Heart left ventricle (tissue), 13 donors: ENCODE data around the gene CFL1.

ENCODE experiments used
- CTCF ChIP-seq, 12 donors: fragments of 200-600 bp; sonication (generic) in 4 of 12; IDR thresholded peaks; one replicate each; pipeline versions ENCODE4 v1.5.0 to v1.8.0; 2018 to 2022; ENCODE audit warnings: antibody characterized with exemption in 12 of 12, mild to moderate bottlenecking in 5 of 12
- POLR2A ChIP-seq, 2 donors: fragments of 450-650 bp; IDR thresholded peaks; one replicate each; pipeline ENCODE4 v1.6.1; 2017; ENCODE audit warnings: antibody characterized with exemption in 2 of 2, mild to moderate bottlenecking in 2 of 2, moderate library complexity in 2 of 2
- donor health status: ischemic (EF 13 %, LVEDD 7.1; RV severe dilation, severe dysfunction).
- donor health status: DM: no; HTN: yes; CAD: no.
- donor health status: DM: no; HTN: no; CAD: no.
- donor health status: ischemic (EF 25% LVEDD 6.9; RV normal size, moderate dysfunction).
- donor health status: ischemic (EF 25% LVEDD 5.7; RV mildly dilated, moderate dysfunction).
- donor health status: ischemic (EF 35%, LVEDD 5.7; RV mildly dilated, moderate dysfunction).
- donor health status: nonischemic (EF 11% LVEDD 7.7; RV severe dilation, severe dysfunction).
- donor health status: DM: yes; HTN: yes; CAD: no.
- donor health status: PGD.
- donor health status: ischemic (EF 29% LVEDD 5.4; RV normal size, mild dysfunction).
- donor health status: nonischemic (EF 23%, LVEDD 6.1; RV moderate dilation, normal function).

- TF ChIP-seq CTCF (IDR thresholded peaks at IDR 0.05), result no peak
- TF ChIP-seq POLR2A (IDR thresholded peaks at IDR 0.05), result no peak
These were observed 10.9 kb upstream of the CFL1 start for GRCh38 chr11:65868907-65869306.
